Skin epidermis (tissue), 12 donors: ENCODE results near the gene PLXNB3.
"Not testable (repeated sequence)": the region's sequence is repeated elsewhere in the genome, so short reads cannot be mapped to it uniquely, and the experiment has no call there.

ENCODE experiments used
- H3K27ac ChIP-seq, 21 experiments: fragments of 200-600 bp; sonication (generic) in 11 of 21; one replicate each; pipeline ENCODE4 v1.5.0; 2020; ENCODE audit warnings: mild to moderate bottlenecking in 3 of 21, inconsistent platforms in 2 of 21, moderate library complexity in 2 of 21
- H3K4me3 ChIP-seq, 7 experiments: fragments of 200-600 bp; sonication (generic) in 2 of 7; one replicate each; pipeline ENCODE4 v1.5.0; 2020; ENCODE audit warnings: inconsistent platforms in 2 of 7, mild to moderate bottlenecking in 2 of 7, moderate library complexity in 1 of 7

Gene PLXNB3

DNA sequence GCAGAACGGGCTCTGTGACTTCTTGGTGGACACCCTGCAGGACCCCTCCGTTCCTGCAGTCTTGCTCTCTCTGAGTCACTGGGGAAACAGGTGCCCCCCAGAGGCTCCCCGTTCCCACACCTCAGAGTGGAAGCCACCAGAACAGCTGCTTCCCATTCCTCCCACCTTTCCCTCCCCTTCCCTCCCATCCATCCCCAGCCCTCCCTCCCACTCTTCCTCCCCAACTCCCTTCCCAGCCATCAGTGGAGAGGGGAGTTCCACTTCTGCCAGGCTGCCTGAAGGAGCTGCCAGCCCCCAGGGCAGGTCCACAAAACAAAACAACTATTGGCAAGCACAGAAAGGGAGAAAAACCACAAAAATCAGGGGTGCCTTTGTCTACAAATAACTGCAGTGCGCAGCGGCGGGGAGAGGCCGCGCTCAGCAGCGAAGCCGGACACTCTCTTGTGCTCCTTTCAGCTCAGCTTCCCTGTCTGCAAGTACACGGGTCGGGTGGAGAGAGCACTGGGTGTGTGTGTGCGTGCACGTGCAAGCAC, 38.5 kb downstream of the PLXNB3 start:
- Histone ChIP-seq H3K27ac (no peak overlapping the region), H3K4me3 (no peak overlapping the region)

DNA sequence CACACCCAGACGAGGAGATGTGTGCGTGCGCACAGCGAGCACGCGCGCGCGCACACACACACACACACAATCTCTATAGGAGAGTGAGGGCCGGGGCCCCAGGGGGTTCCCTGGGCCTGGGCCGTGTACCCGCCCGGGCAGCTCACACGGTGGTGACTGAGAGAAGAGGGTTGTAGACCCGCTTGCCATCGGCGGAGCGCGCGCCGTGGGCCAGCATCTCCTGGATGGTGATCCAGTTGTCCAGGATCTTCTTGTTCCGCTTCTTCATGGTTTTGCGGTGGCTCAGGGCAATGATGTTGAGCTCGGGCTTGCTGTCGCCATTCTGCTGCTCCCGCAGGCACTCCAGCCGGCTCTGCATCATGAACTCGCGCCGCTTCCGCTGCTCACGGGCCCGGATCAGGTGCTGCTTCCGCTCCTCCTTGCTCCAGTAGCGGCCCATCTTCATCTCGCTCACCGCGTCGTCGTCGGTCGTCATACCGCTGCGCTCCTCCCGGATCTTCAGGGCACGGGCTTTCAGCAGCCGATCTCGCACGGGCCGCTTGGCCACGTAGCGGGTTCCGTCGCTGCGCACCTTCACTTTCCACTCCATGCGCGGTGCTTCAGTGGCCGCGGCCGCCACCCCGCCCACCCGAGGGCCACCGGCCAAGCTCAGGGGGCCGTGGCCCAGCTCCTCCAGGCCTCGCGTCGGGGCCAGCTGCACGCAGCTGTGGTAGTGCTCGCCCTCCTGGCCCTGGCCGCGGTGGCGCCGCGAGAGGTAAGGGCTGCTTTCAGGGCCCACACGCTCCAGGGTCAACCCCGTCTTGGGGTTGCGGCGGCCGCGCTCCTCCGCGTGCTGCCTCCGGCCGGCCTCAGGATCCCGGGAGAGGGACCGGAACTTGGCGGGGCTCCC, 39.4 kb downstream of the PLXNB3 start:
- H3K27ac ChIP-seq: no peak overlapping the region
- no peak overlapping the region for H3K4me3 ChIP-seq

DNA sequence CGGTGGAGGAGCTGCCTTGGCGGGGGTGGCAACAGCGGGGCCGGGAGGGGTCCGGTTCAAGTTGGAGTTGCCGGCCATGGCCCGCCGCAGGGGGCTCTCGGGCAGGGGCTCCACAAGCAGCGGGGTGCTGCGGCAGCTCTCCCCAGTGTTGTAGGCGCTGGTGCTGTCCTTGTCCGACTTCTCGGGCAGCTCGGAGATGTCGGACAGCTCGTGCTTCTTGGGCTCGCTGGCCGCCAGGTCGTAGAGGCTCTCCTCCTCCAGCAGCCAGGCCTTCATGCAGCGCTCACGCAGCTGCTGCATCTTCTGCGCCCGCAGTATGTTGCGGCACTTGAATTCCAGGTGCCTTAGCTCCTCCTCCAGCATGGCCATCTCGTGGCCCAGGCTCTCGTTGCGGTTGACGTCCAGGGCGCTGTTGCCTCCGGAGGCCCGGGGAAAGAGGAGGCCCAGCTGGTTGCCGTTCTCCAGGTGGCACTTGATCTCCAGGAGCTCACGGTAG, 40.1 kb downstream of the PLXNB3 start:
- Histone ChIP-seq H3K27ac (no peak overlapping the region), H3K4me3 (no peak overlapping the region)

DNA sequence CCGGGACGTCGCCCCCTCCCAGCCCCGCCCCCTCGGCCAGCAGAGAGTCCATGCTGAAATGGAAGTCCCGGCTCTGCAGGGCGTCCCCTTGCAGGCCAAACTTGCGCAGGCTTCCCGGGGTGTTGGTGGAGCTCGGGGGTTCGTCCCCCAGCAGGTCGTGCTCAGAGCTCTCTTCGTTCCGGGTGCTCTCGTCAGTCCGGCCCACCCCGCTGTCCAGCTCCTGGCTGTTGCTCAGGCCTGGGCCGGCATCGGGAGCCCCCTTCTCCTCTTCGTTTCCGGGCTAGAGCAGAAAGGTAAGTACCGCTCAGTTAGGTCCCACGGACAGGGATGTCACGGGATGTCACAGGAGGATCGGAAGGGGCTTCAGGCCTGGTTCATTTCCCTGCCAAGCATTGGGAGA, 40.6 kb downstream of the PLXNB3 start:
- Histone ChIP-seq H3K27ac (no peak overlapping the region), H3K4me3 (no peak overlapping the region)

DNA sequence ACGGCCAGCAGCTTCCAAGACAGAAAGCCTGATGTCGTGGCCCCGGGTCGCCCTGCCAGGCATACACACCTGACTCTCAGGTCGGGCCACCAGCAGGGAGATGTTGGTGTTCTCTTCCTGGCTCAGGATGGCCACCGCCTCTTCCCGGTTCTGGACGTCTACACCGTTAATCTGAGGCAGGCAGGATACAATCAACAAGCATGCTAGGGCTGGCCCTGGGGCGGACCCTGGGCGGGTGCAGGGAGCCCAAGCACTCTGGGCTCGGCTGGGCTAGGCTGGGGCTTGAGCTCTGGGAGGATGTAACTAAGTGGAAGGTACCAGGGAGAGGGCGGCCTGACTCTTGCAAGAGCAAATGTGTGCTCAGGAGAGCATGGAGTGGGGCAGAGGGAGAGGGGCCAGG, 41.4 kb downstream of the PLXNB3 start:
- H3K4me3 ChIP-seq: no peak overlapping the region
- no peak overlapping the region for H3K27ac ChIP-seq

DNA sequence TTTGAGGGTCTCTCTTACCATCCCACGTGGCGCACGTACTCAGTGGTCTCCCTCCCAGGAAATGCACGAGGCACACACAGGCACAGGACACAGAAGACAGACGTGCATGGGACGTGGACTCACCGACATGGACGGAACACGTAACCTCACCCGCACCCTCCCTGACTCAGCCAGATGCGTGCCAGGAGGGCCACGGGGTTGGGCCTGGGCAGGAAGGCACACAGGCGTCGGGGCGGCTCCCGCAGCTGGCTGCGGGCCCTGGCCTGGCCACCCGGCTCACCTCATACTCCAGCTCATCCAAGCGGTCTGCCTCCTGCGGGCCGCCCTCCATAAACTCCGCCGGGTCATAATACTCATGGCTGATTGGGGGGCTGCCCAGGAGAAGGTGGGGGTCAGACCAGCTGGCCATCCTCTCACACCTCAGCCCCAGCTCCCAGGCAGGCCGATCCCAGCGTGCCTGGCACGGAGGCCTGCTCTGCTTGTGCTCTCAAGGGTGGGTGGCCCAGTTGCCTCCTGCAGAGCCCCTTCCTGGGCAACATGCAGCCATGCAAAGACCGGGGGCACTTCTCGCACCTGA, 43.0 kb downstream of the PLXNB3 start:
- no peak overlapping the region for H3K27ac ChIP-seq
- H3K4me3 ChIP-seq: no peak overlapping the region

DNA sequence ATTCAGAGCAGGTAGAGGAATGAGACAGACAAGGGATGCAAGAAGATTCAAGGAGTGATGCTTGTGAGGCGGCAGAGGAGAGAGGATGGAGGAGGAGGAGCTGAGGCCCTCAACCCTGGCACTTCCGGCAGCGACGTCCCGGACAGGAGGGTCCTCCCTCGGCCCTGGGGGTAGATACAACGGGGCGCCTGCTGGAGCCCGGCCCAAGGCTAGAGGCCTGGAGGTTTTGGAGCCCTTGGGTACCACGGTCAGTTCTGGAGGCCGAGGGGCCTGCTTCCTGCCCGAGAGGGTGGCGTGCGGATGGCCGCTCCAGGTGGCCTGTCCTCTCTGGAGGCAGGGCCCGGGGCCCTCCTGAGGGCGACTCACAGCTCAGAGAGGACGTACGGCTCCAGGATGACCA, 43.9 kb downstream of the PLXNB3 start:
- H3K27ac ChIP-seq: no peak overlapping the region
- no peak overlapping the region for H3K4me3 ChIP-seq

DNA sequence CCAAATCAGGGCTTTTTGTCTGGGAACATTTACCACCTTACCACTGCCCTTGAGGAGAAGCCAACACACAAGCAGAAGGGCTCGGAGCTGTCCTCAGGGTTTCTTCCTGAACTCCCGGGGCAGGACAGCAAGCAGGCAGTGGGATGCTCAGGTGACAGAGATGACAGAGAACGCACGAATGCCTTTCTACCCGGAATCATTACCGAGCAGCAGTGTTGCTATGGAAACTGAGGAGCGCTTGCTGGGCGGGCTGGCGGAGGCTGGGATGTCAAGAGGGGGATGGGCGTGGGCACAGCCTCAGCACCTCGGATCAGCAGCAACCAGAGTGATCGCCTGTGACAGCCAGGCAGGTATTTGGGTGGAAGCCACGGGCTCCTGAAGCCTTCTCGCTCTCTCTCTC, 48.2 kb downstream of the PLXNB3 start:
- no peak overlapping the region for H3K4me3 ChIP-seq
- H3K27ac ChIP-seq: no peak overlapping the region

DNA sequence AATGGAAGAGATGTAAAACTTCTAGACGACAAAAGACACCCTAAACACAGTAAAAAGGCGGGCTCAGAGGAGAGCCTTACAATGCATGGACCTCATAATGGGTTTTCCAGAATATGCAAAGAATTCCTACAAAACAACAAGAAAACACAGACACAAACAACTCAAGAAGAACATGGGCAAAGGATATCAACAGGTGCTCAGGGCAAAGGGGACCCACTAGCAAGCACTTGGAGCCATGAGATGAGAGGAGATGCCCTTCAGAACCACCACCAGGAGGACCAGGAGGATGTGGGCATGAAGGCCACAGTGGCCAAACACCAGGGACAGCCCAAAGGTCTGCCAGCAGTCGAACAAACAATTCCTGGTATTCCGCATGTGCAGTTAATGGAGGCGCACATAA, 49.1 kb downstream of the PLXNB3 start:
- Histone ChIP-seq H3K27ac (no peak overlapping the region), H3K4me3 (no peak overlapping the region)

DNA sequence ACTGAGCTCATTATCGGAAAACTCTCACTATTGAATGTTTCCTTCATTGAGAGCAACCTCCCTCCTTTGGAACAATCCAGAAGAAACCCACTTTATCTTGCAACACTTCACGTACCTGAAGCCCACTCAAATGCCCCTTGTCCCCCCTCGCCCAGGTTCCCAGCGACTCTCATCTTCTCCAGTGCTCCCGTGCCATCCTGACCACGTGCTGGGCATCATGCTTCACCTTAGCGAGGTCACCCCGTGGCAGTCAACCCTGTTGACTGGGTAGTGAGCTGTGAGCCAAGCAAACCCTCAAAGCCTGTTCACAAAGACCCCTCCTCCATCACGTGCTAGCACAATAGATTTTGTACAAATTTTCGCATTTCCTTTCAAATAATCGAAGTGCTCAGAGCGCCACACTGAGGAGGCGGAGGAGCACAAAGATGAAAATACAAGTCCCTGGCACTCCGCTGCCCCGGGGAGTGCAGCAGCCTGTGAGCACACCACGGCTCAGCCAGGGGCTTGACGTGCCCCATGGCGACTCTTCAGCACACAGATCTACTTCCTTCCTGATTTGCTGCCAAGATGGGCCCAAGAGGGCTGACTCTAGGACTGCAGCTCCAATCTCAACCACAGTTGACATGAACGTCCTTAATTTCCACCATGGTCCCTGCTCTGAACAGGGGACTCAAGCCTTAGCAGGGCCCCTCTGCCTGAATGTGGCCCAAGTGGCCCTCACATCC, 50.7 kb downstream of the PLXNB3 start:
- Histone ChIP-seq H3K27ac (no peak overlapping the region), H3K4me3 (no peak overlapping the region)

DNA sequence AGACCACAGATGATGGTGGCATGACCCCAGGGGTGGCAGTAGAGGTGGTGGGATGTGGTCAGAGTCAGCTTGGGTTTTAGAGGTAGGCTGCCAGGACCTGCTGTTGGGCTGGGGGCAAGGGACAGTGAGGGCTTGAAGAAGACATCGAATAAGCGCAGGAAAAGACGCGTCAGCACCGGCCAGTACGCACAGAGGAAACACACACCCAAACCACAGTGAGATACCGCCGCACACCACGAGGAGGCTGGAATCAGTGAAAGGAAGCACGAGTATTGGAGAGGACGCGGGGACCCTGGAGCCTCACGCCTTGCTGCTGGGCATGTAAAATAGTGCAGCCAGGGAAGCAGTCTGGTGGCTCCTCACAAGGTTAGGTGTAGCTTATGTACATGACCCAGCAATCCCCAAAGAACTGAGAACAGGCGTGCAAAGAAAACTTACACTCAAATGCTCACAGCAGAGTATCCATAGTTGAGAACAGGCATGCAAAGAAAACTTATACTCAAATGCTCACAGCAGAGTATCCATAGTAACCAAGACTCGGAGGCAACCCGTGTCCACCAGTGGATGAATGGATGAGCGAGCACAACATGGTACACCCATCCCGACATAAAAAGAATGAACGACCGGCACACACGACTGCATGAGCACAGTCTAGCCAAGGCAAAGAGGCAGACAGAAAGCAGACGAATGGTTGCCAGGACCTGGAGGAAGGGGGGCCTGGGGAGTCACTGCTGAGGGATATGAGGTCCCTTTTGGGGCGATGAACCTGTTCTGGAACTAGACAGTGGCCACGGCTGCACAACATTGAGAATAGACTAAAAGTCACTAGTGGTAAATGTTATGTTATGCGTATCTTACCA, 53.0 kb downstream of the PLXNB3 start:
- no peak overlapping the region for H3K27ac ChIP-seq
- no peak overlapping the region for H3K4me3 ChIP-seq

DNA sequence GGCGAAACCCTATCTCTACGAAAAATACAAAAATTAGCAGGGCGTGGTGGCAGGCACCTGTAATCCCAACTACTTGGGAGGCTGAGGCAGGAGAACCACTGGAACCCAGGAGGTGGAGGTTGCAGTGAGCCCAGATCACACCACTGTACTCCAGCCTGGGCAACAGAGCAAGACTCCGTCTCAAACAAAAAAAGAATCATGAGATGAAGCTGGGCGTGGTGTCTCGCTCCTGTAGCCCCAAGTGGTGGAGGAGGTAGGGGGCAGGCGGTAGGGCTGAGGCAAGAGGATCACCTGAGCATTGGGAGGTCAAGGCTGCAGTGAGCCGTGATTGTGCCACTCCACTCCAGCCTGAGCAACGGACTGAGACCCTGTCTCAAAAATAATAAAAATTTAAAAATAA, 54.0 kb downstream of the PLXNB3 start:
- not testable (repeated sequence) for H3K27ac ChIP-seq, H3K4me3 ChIP-seq

DNA sequence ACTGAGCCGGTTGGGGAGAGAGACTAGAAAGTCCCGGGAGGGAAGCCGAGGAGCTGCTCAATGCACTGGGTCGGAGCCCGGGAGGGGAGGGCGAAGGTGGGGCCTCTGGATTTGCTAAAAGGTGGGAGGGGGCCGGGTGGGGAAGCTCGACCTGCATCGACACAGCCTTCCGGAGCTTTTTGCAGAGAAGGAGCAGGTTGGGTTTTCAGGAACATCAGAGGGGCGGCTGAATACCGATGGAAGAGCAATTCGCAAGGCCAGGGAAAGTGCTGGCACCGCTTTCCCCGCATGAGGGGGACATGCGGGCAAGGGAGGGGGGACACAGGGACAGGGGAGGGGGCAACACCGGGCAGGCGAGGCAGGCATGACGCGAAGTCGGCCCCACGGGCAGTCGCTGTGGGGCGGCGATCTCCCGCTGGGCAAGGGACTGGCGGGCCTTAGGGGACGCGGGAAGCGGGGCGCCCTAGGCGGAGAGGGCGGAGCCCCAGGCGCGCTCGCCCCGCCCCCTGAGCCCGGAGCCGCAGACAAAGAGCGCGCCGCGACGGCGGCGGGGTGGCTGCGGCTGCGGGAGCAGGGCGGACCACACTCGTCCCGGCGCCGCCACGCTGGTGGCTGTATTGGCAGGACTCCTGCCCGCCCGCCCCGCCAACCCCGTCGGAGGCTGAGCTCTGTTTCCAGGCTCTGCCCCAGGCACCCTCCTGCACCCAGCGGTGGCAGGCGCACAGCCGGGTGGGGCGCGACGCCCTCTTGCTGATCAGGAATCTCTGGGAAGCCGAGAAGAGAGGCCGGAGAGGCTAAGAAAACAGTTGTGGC, 54.7 kb downstream of the PLXNB3 start:
- Histone ChIP-seq H3K27ac (peak overlapping the region in 2 of 21 experiments; percentile 37 to 42), H3K4me3 (peak overlapping the region; percentile 1 to 36 (median 20))

DNA sequence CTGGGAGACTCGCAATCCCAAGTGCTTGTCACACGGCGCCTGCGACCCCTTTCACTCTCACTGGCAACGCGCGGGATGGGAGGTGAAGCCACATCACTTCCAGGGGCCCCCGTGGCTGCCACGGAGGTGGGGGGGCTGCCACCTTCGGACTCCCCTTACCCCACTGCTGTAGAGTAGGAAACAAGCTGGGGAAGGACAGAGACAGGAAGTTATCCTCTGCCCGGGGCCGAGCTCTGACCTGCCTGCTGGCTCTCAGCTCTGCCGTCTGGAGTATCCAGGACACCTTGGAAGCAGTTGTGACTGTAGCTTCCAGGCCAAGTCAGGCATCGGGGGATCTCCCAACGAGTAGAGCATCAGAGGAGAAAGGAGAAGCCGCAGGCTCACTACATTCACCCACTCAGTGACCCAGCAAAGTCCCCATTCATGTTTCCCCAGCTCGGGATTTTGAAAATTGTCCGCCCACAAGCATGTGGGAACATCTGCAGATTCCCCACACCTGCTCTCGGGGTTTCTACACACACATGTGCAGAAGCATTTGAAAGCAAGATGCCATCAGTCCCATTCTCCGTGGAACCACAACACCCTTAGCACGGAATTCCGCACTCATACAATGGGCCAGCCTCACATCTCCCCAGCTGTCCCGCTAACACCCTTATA, 55.5 kb downstream of the PLXNB3 start:
- Histone ChIP-seq H3K4me3 (peak overlapping the region; percentile 1 to 36 (median 20)), H3K27ac (peak overlapping the region in 1 of 21 experiments; percentile 37)

DNA sequence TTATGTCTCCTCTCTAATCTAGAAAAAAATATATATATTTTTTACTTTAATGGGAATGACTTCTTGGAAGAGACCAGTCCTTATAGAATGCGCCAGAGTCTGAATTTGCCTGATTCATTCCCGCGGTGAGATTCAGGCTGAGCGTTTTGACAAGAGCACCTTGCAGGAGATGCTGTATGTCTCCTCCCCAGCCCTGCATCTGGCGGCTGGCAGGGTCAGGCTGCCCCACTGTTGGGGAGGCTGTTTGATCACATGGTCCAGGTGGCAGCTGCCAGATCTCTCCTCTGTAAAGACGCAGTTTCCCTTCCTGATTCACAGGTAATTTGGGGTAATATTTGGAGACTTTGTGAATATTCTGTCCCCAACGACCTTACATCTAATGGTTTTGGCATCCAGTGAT, 56.6 kb downstream of the PLXNB3 start:
- no peak overlapping the region for H3K4me3 ChIP-seq
- no peak overlapping the region for H3K27ac ChIP-seq

DNA sequence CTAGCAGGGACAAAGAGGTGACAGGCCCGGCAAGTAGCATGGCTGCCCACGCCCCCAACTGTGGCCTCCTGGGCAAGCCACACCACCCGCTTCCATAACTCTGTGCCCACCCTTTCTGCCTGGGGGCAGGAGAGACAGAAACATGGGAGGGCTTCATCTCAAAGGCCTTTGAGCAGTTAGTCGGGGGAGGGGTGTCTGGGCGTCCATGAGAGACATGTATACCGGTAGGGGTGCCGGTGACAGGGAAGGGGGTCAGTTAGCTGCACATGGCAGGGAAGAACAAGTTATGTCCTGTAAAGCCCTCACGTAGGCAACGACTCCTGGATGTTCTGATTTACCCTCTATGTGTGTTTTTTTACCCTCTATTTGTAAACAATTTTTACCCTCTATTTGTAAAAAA, 57.0 kb downstream of the PLXNB3 start:
- Histone ChIP-seq H3K4me3 (no peak overlapping the region), H3K27ac (no peak overlapping the region)

DNA sequence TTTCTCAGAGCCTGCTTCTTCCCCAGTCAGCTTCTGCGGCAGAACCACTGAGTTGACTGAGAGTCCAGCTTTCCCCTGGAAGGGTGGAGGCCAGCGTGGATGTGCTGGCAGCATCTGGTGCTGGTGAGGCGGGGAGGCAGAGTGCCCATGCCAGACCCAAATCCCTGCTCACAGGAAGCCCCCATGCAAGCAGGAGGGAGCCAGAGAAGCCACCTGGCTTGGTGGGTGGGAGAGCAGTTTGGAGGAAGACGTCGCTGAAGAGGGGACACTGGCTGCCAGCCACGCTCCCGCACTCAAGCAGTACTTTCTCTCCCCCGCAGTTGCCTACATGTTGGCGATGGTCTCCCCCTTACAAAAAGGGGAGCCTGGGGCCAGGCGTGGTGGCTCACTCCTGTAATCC, 60.3 kb downstream of the PLXNB3 start:
- Histone ChIP-seq H3K27ac (no peak overlapping the region), H3K4me3 (no peak overlapping the region)

DNA sequence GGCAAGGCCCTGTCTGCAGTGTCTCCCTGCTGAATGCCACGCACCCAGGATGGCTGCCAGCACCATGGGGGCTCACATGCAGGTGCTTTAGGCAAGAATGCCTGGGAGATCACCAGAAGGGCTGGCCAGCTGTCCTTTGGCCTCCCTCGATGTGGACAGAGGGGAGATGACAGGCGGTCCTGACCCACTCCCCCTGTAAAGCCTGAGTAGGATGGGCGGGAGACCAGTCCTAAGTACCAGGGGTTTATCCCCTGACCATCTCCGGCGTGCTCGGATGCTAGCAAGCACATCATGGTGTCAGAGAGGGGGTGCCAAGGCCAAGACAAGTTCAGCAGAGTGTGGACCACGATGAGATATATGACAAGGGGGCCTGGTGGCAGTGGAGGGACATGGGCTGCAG, 61.0 kb downstream of the PLXNB3 start:
- H3K4me3 ChIP-seq: no peak overlapping the region
- H3K27ac ChIP-seq: no peak overlapping the region
